K562 (cell line): Measurements from ENCODE around the gene NRG3. TPM values are rescaled to one million over a fixed set of nuclear protein-coding genes. Genes with fewer than 3 reads are reported as not detected.

Experiments
- ATAC-seq: fragments of 200-7000 bp; cut with Tn5 transposase; 3 replicates; pipeline ENCODE4 v1.9.1; 2020; ENCODE audit warnings: moderate library complexity
- BruUV-seq: library from RNA; stranded (reverse); fragments of 400-500 nt; replicated peaks from 2 replicates; lab custom pipeline; 2021; lab: Mats Ljungman, UMichigan
- CTCF ChIA-PET: fragments of 300-600 bp; formaldehyde crosslinking; extraction: SDS; loops from one replicate; lab custom pipeline; 2021; ENCODE audit warnings: low intra/inter-chr PET ratio; lab: Yijun Ruan, JAX
- POLR2A ChIA-PET: fragments of 300-600, 350-650 bp; sonication (Branson Sonifier 250); formaldehyde crosslinking; extraction: SDS; loops from one replicate; lab custom pipeline; 2021; ENCODE audit warnings: antibody characterized with exemption, inconsistent platforms; lab: Yijun Ruan, JAX
- DNase-seq, 4 experiments: peaks; one replicate each; pipeline versions ENCODE4 v3.0.0 to v3.0.0-alpha.2; 2011 to 2018; ENCODE audit warnings: low spot score in 3 of 4, mixed read lengths in 3 of 4; ENCODE audit errors: extremely low read depth in 1 of 4
- FAIRE-seq: peaks from 2 replicates; lab custom pipeline; 2011; peaks lifted over from hg19 to GRCh38; lab: Jason Lieb, UNC
- H2AFZ ChIP-seq: 2 replicates; pipeline ENCODE4 v1.6.0; 2011; ENCODE audit warnings: low read depth, low read length, control low read depth, inconsistent platforms
- H3K27ac ChIP-seq: fragments of 200-600 bp; 3 replicates; pipeline ENCODE4 v1.8.0; 2011; ENCODE audit warnings: low read depth, mild to moderate bottlenecking, control low read depth, inconsistent platforms, low read length, moderate library complexity, mixed read lengths; ENCODE audit errors: extremely low read depth
- H3K27me3 ChIP-seq, 2 experiments: fragments of 300-600 bp in 1 of 2; 2 replicates in 1 of 2; 3 replicates in 1 of 2; pipeline versions ENCODE4 v1.6.0 to v1.8.0; 2011; ENCODE audit warnings: inconsistent platforms in 2 of 2, low read length in 2 of 2, mild to moderate bottlenecking in 1 of 2, mixed read lengths in 1 of 2, moderate library complexity in 1 of 2; ENCODE audit not compliant: control insufficient read depth in 2 of 2, insufficient read depth in 2 of 2
- H3K36me3 ChIP-seq: fragments of 300-600 bp; 3 replicates; pipeline ENCODE4 v1.8.0; 2011; ENCODE audit warnings: mild to moderate bottlenecking, low read length, inconsistent platforms; ENCODE audit not compliant: control insufficient read depth, insufficient read depth
- H3K4me1 ChIP-seq, 2 experiments: fragments of 200-600 bp in 1 of 2; replicated peaks in 1 of 2; 2 replicates in 1 of 2; 3 replicates in 1 of 2; pipeline versions ENCODE4 v1.5.1 to v1.8.0; 2011; ENCODE audit warnings: inconsistent platforms in 2 of 2, low read length in 2 of 2, mild to moderate bottlenecking in 1 of 2, mixed read lengths in 1 of 2, moderate library complexity in 1 of 2; ENCODE audit not compliant: control insufficient read depth in 2 of 2, insufficient read depth in 2 of 2
- H3K4me2 ChIP-seq: 2 replicates; pipeline ENCODE4 v1.6.1; 2011; ENCODE audit warnings: low read length, control low read depth, inconsistent platforms, mixed read lengths; ENCODE audit not compliant: insufficient read depth
- H3K4me3 ChIP-seq: fragments of 200-600 bp; sonication (generic), shearing (Covaris generic); 2 replicates; pipeline ENCODE4 v1.5.1; 2016; ENCODE audit warnings: control low read depth, inconsistent platforms
- H3K79me2 ChIP-seq: fragments of 200-600 bp; 3 replicates; pipeline ENCODE4 v1.8.0; 2011; ENCODE audit warnings: low read length, inconsistent platforms; ENCODE audit not compliant: control insufficient read depth, insufficient read depth
- H3K9ac ChIP-seq, 2 experiments: 2 replicates each; pipeline versions ENCODE4 v1.6.0 to v1.6.1; 2011; ENCODE audit warnings: low read depth in 2 of 2, low read length in 2 of 2, control low read depth in 1 of 2, inconsistent platforms in 1 of 2, mild to moderate bottlenecking in 1 of 2, mixed read lengths in 1 of 2; ENCODE audit not compliant: insufficient read depth in 1 of 2
- H3K9me1 ChIP-seq: one replicate; pipeline ENCODE4 v1.6.0; 2011; ENCODE audit warnings: inconsistent platforms, mild to moderate bottlenecking, low read length, moderate library complexity; ENCODE audit not compliant: control insufficient read depth, insufficient read depth
- H3K9me3 ChIP-seq: replicated peaks from 2 replicates; pipeline ENCODE4 v1.5.1; 2011; ENCODE audit warnings: low read depth, low read length, inconsistent platforms; ENCODE audit not compliant: control insufficient read depth, insufficient read depth
- H4K20me1 ChIP-seq: replicated peaks from 2 replicates; pipeline ENCODE4 v1.6.1; 2011; ENCODE audit warnings: low read length, inconsistent platforms, mixed read lengths; ENCODE audit not compliant: control insufficient read depth, insufficient read depth
- CHD1 ChIP-seq: fragments of 200-600 bp; sonication (generic); IDR thresholded peaks from one replicate; pipeline ENCODE4 v1.6.1; 2012; ENCODE audit warnings: mild to moderate bottlenecking, moderate library complexity, low read length, inconsistent platforms
- CREBBP ChIP-seq: IDR thresholded peaks from one replicate; pipeline ENCODE4 v1.6.1; 2012; ENCODE audit warnings: low read depth, mild to moderate bottlenecking, control low read depth, inconsistent platforms, low read length
- CREM ChIP-seq: IDR thresholded peaks from 2 replicates; pipeline ENCODE4 v1.6.1; 2014; ENCODE audit warnings: antibody characterized with exemption, low read depth
- ETS1 ChIP-seq: conservative IDR thresholded peaks from 2 replicates; pipeline ENCODE4 v1.6.1; 2011; ENCODE audit warnings: low read depth, mild to moderate bottlenecking, low read length; ENCODE audit not compliant: control insufficient read depth
- GTF2E2 ChIP-seq: fragments of 200-800 bp; sonication (Bioruptor generic); IDR thresholded peaks from 2 replicates; pipeline ENCODE4 v1.6.1; 2016; ENCODE audit warnings: missing genetic modification characterization, missing compliant biosample characterization
- HDAC2 ChIP-seq: fragments of 450-650 bp; IDR thresholded peaks from 2 replicates; pipeline ENCODE4 v1.6.1; 2016; ENCODE audit warnings: mild to moderate bottlenecking
- NCOR1 ChIP-seq: fragments of 450-650 bp; IDR thresholded peaks from 2 replicates; pipeline ENCODE4 v1.6.1; 2016; ENCODE audit warnings: mild to moderate bottlenecking, moderate library complexity
- RB1 ChIP-seq: fragments of 450-650 bp; IDR thresholded peaks from 2 replicates; pipeline ENCODE4 v1.6.1; 2017; ENCODE audit warnings: low read depth, mild to moderate bottlenecking
- RNF2 ChIP-seq: sonication (generic); IDR thresholded peaks from 2 replicates; pipeline ENCODE4 v1.6.1; 2016
- THRA ChIP-seq: fragments of 450-650 bp; IDR thresholded peaks from 2 replicates; pipeline ENCODE4 v1.6.1; 2017; ENCODE audit warnings: mild to moderate bottlenecking, moderate library complexity
- ZBTB12 ChIP-seq: fragments of 250-450 bp; sonication (Bioruptor Pico); IDR thresholded peaks from 2 replicates; pipeline ENCODE4 v1.4.0; 2020
- ZBTB43 ChIP-seq: sonication (generic); formaldehyde crosslinking; IDR thresholded peaks from 2 replicates; pipeline ENCODE4 v1.8.0; 2023; ENCODE audit warnings: mild to moderate bottlenecking, missing genetic modification reagents
- ZBTB7A ChIP-seq: IDR thresholded peaks from 2 replicates; pipeline ENCODE4 v1.6.1; 2011; ENCODE audit warnings: low read depth, mild to moderate bottlenecking, low read length, moderate library complexity, borderline replicate concordance; ENCODE audit not compliant: control insufficient read depth
- ZNF165 ChIP-seq: fragments of 250-450 bp; sonication (Bioruptor Pico); IDR thresholded peaks from 2 replicates; pipeline ENCODE4 v1.4.0; 2020; ENCODE audit warnings: borderline replicate concordance
- ZNF3 ChIP-seq: fragments of 250-450 bp; sonication (Bioruptor Pico); IDR thresholded peaks from 2 replicates; pipeline ENCODE4 v1.5.0; 2021; ENCODE audit warnings: mild to moderate bottlenecking, moderate library complexity
- ZNF316 ChIP-seq: fragments of 450-650 bp; IDR thresholded peaks from 2 replicates; pipeline ENCODE4 v1.6.1; 2016
- ZNF780A ChIP-seq: fragments of 250-450 bp; sonication (Bioruptor Pico); IDR thresholded peaks from 2 replicates; pipeline ENCODE4 v1.5.0; 2021; ENCODE audit warnings: mild to moderate bottlenecking
- ZNF830 ChIP-seq: fragments of 250-450 bp; sonication (Bioruptor Pico); IDR thresholded peaks from 2 replicates; pipeline ENCODE4 v1.5.0; 2021; ENCODE audit warnings: mild to moderate bottlenecking
- WGBS: fragments of 100-300 bp; shearing (Covaris generic); methylation state at CpG from one replicate; pipeline ENCODE4 v1.1.6; 2016; ENCODE audit warnings: low coverage, mixed read lengths; ENCODE audit not compliant: insufficient coverage; ENCODE audit errors: missing lambda C conversion rate; 5-methylcytosine and 5-hydroxymethylcytosine counted together
- in situ Hi-C: fragments of 300-500 bp; cut with MboI; formaldehyde crosslinking; loops from 4 replicates; pipeline ENCODE4 v1.15.0; 2018; ENCODE audit warnings: inconsistent platforms, mixed read lengths
- intact Hi-C: fragments of 100-400 bp; cut with micrococcal nuclease; formaldehyde crosslinking; loops from 2 replicates; pipeline ENCODE4 v1.14.2; 2022
- polyA plus RNA-seq, 8 experiments: library from polyadenylated mRNA; depleted of rRNA in 4 of 8; stranded (reverse) in 5 of 8; unstranded in 3 of 8; fragments of >200 nt; fragmentation: Nextera tagmentation in 2 of 8; fragmentation: Illumina TruSeq in 1 of 8; extraction: Ambion mirVana in 2 of 8; extraction: Trizol in 1 of 8; gene quantifications; 2 replicates each; pipeline versions ENCODE4 v1.2.1 to v1.2.3, GENCODE V29; 2011 to 2014; ENCODE audit warnings: inconsistent platforms in 1 of 8, missing spikeins in 1 of 8
- total RNA-seq, 7 experiments: library from RNA; depleted of rRNA in 6 of 7; stranded (reverse); fragments of >200 nt in 6 of 7; fragmentation: Illumina TruSeq in 2 of 7; extraction: Trizol in 2 of 7; gene quantifications; 2 replicates each; pipeline versions ENCODE4 v1.2.1 to v1.2.3, GENCODE V29; 2011 to 2021; ENCODE audit warnings: low replicate concordance in 1 of 7

NRG3 gene
- total and polyA plus RNA-seq, 9 of the 15 experiments (the other 6 are each of a cell fraction or from before 2014, with no cell fraction given): not detected

GRCh38 chr10:82572744-82573143 is 697.8 kb downstream of the NRG3 start:
- FAIRE-seq (no peak), ATAC-seq (no peak), DNase-seq (no peak)
- no peaks in the 10 kb centered on the region for H4K20me1 ChIP-seq
- H3K4me3 ChIP-seq: no peak overlapping the region
- H3K27me3 ChIP-seq: no peaks in the 10 kb centered on the region
- H3K9ac ChIP-seq: no peak overlapping the region
- H3K9me1 ChIP-seq: no peaks in the 10 kb centered on the region
- POLR2A ChIA-PET: no interaction called here
- in situ Hi-C loops (no loop called here), intact Hi-C loops (no loop called here)
- H3K4me1 ChIP-seq: no peaks in the 10 kb centered on the region
- no peaks in the 10 kb centered on the region; the same call in 1 of the 2 replicates for H3K9me3 ChIP-seq
- WGBS: 0% methylated on average over 1 of the region's 1 CpG
- H2AFZ ChIP-seq: no peak overlapping the region
- H3K36me3 ChIP-seq: no peaks in the 10 kb centered on the region
- no peak overlapping the region for H3K4me2 ChIP-seq
- no peak for TF ChIP-seq RB1
- TF ChIP-seq ZBTB43 (CRISPR knock-in tag): no peak
- no peak for TF ChIP-seq ZNF830 (CRISPR knock-in tag)
- no peak for TF ChIP-seq HDAC2
- no peak for TF ChIP-seq THRA
- TF ChIP-seq ZNF316: no peak
- no peak for TF ChIP-seq ZBTB12
- TF ChIP-seq ZNF780A: no peak
- no peak for TF ChIP-seq ETS1
- no peak for TF ChIP-seq ZNF165 (CRISPR knock-in tag)
- TF ChIP-seq CREM: no peak
- no peak for TF ChIP-seq RNF2
- no peak for TF ChIP-seq GTF2E2
- no peak for TF ChIP-seq ZBTB7A
- TF ChIP-seq CHD1: no peak
- no peak for TF ChIP-seq NCOR1
- TF ChIP-seq CREBBP: no peak
- TF ChIP-seq ZNF3 (CRISPR knock-in tag): no peak
- TF ChIP-seq, all 486 proteins: peak for 0
- CTCF ChIA-PET: no interaction called here
- Histone ChIP-seq H3K27ac (no peak overlapping the region), H3K79me2 (no peaks in the 10 kb centered on the region)
- no TSS peak for BruUV-seq
